DMS 273 treated with DMSO at 0.1 percent for 48 hours (cell line): ENCODE results near the gene FARS2.
"Not testable (repeated sequence)": the region's sequence is repeated elsewhere in the genome, so short reads cannot be mapped to it uniquely, and the experiment has no call there.

Source experiments
- DNase-seq: peaks from one replicate; lab custom pipeline; 2025; lab: John Stamatoyannopoulos, UW

FARS2 gene

DNA sequence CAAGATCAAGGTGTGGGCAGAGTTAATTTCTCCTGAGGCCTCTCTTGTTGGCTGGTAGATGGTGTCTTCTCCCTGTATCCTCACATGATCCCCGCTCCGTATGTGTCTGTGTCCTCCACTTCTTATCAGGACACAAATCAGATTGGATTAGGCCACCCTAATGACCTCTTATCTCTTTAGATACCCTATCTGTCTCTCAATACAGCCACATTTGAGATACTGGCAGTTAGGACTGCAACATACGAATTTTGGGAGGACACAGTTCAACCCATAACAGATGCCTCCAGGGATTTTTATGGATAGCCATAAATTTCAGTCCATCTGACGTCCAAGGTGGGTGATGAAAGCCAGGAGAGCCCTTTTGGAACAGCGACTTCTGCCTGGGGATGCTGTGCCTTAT lies 376.4 kb downstream of the FARS2 start:
- DNase-seq, result no peak

- no peak for DNase-seq
Observed at GRCh38 chr6:5638666-5639065, 377.4 kb downstream of the FARS2 start.

DNA sequence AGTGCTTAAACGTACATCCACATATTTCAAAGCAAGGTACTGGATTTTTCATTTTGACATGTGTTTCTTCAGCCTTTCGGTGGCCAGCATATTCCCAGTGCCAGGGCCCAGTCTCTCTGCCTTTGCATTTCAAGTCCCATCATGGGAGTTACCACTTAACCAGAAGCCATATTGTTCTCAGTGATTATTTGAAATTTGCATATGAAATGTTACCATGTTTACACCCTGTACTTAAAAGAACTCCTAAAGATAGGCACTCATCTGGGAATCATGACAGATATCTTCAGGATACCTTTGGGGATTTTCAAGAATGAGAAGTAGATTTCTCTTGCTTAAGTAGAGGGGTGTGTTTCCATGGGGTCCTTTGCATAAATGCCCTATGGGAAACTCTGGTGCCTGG lies 377.9 kb downstream of the FARS2 start:
- DNase-seq, result no peak

GRCh38 chr6:5640614-5641013 lies 379.3 kb downstream of the FARS2 start:
- no peak for DNase-seq

GRCh38 chr6:5644523-5645185 lies 383.3 kb downstream of the FARS2 start:
- DNase-seq, result no peak

GRCh38 chr6:5645328-5646290 lies 384.3 kb downstream of the FARS2 start:
- DNase-seq, result no peak

DNA sequence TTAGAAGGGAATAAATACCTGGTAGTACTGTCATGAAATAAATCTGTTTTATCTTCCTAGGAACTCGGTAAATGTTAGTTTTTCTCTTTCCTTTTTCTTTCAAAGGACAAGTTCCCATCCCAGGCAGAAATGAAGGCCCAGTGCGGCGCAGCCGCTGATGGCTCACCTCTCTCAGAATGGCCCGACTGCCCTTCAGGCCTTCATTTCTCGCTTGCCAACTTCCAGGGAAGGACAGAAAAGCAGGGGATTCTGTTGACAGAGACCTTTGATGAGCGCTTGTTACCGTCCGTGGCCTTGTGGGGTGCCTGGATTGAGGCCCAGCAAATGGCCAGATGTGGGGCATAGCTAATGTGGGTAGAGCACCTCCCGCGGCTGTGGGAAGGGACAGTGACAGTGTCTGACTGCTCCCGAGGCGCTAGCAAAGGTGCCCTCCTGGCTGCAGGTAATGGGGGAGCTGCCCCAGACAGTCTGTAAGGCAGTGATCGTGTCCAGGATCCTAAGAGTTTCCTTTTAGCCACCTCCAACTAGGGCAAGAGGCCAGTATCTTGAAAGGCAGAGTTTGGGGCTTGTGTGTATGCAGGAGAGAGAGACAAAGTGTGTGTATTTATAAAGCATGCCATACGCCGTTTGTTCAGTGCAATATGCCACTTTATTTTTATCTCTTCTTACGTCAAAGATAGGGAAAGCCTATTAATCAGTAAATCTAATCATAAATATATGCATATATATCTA lies 391.3 kb downstream of the FARS2 start:
- DNase-seq, result no peak

GRCh38 chr6:5653801-5654200 lies 392.5 kb downstream of the FARS2 start:
- DNase-seq, result no peak

- no peak for DNase-seq
Observed at GRCh38 chr6:5656226-5656625, 394.9 kb downstream of the FARS2 start.

- not testable (repeated sequence) for DNase-seq
Observed at GRCh38 chr6:5656695-5657094, 395.4 kb downstream of the FARS2 start.

- DNase-seq, result no peak
Observed at GRCh38 chr6:5657684-5658430, 396.5 kb downstream of the FARS2 start.

GRCh38 chr6:5659467-5659866 lies 398.2 kb downstream of the FARS2 start:
- DNase-seq, result no peak

DNA sequence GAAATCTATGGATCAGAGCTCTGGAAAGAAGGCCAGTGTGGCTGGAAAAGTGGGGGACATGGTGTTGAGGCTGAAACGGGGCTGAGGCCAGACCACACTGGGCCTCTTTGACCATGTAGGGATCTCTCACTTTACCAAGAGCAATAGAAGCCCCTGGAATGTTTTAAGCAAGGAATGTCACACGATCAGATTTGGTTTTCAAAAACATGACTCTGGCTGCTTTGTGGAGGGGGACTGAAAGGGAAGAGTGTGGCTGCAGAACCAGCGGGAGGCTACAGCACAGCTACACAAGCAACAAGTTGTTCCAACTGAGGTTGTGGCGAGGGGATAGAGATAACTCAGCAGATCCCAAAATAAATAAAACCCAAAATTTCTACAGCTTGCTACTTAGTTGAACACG lies 399.5 kb downstream of the FARS2 start:
- DNase-seq, result no peak

GRCh38 chr6:5662797-5663196 lies 401.5 kb downstream of the FARS2 start:
- no peak for DNase-seq

- no peak for DNase-seq
Observed at GRCh38 chr6:5663259-5663658, 401.9 kb downstream of the FARS2 start.

DNA sequence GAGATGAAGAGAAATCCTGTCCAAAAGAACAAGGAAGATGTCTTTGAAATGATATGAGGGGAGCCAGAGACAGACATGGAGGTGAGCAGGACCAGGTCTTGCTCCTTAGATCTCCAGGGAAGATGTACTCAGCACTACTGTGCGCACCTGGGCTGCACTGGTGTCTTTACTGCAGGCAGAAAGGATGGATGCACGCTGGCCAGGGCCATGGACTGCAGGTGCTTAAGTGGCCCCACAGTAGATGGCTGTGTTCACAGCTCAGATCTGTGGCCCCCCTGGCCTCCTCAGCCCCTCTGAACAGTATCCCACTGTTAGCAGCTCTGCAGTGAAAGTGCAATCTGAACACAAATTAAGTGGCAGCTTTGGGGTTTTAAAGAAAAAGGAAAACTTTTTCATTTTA lies 402.4 kb downstream of the FARS2 start:
- no peak for DNase-seq

GRCh38 chr6:5664149-5664548 lies 402.8 kb downstream of the FARS2 start:
- no peak for DNase-seq

DNA sequence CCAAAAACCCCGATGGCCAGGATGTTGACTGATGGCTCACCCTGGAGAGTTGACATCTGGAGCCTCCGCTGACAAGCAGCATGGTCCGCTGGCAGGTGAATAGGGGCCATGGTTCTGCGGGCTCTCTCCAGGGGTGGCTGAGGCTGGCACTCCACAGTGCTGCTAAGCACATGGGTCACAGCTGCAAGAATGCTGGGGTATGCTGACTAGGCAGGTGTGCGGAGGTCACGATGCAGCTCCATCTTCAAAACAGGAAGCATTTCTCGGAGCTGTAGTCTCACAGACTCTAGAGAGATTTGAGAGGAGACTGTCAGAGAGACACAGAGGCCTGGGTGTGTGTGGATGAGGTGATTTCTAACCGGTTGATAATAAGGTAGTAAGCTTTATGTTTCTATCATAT lies 403.9 kb downstream of the FARS2 start:
- DNase-seq, result no peak

- no peak for DNase-seq
Observed at GRCh38 chr6:5665667-5666066, 404.4 kb downstream of the FARS2 start.

DNA sequence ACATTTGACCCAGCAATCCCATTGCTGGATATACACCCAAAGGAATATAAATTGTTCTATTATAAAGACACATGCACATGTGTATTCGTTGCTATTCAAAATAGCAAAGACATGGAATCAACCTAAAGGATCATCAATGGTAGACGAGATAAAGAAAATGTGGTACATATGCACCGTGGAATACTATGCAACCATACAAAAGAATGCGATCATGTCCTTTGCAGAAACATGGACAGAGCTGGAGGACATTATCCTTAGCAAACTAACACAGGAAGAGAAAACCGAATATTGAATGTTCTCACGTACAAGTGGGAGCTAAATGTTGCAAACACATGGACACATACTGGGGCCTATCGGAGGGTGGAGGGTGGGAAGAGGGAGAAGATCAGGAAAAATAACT lies 405.4 kb downstream of the FARS2 start:
- no peak for DNase-seq

GRCh38 chr6:5667737-5668136 lies 406.4 kb downstream of the FARS2 start:
- DNase-seq, result no peak

- DNase-seq, result no peak
Observed at GRCh38 chr6:5670381-5670780, 409.1 kb downstream of the FARS2 start.
